ENCODE data around the gene CTSO.
"Not testable (repeated sequence)": the region's sequence is repeated elsewhere in the genome, so short reads cannot be mapped to it uniquely, and the experiment has no call there.

Gene CTSO

GRCh38 chr4:155954939-155955338 is 1.3 kb upstream of the CTSO start:
- no peak for DNase-seq (ENCODE audit: low read depth in 2 of 2)

GRCh38 chr4:155954118-155954685 is 536 bp upstream of the CTSO start:
- DNase-seq (ENCODE audit: low read depth in 2 of 2): no peak

- DNase-seq (ENCODE audit: low read depth in 2 of 2): no peak
These were observed 1.2 kb downstream of the CTSO start for GRCh38 chr4:155952501-155952901.

GRCh38 chr4:155950461-155950860 is 3.2 kb downstream of the CTSO start:
- no peak for DNase-seq (ENCODE audit: low read depth in 2 of 2)

- no peak for DNase-seq (ENCODE audit: low read depth in 2 of 2)
These were observed 5.1 kb downstream of the CTSO start for GRCh38 chr4:155948541-155948940.

GRCh38 chr4:155946486-155946885 is 7.2 kb downstream of the CTSO start:
- DNase-seq (ENCODE audit: low read depth in 2 of 2): no peak

GRCh38 chr4:155944516-155944915 is 9.2 kb downstream of the CTSO start:
- DNase-seq (ENCODE audit: low read depth in 2 of 2): no peak

- no peak for DNase-seq (ENCODE audit: low read depth in 2 of 2)
These were observed 9.9 kb downstream of the CTSO start for GRCh38 chr4:155943605-155944291.

GRCh38 chr4:155941820-155942219 is 11.8 kb downstream of the CTSO start:
- DNase-seq (ENCODE audit: low read depth in 2 of 2): no peak

GRCh38 chr4:155941085-155941790 is 12.4 kb downstream of the CTSO start:
- DNase-seq (ENCODE audit: low read depth in 2 of 2): no peak

- no peak for DNase-seq (ENCODE audit: low read depth in 2 of 2)
These were observed 18.2 kb downstream of the CTSO start for GRCh38 chr4:155935389-155935986.

GRCh38 chr4:155934634-155935033 is 19.0 kb downstream of the CTSO start:
- not testable (repeated sequence) for DNase-seq (ENCODE audit: low read depth in 2 of 2)

GRCh38 chr4:155931634-155932033 is 22.0 kb downstream of the CTSO start:
- no peak for DNase-seq (ENCODE audit: low read depth in 2 of 2)

GRCh38 chr4:155930330-155930729 is 23.3 kb downstream of the CTSO start:
- no peak for DNase-seq (ENCODE audit: low read depth in 2 of 2)

GRCh38 chr4:155929833-155930232 is 23.8 kb downstream of the CTSO start:
- no peak for DNase-seq (ENCODE audit: low read depth in 2 of 2)

GRCh38 chr4:155924637-155925036 is 29.0 kb downstream of the CTSO start:
- no peak for DNase-seq (ENCODE audit: low read depth in 2 of 2)

GRCh38 chr4:155921597-155921996 is 32.1 kb downstream of the CTSO start:
- no peak for DNase-seq (ENCODE audit: low read depth in 2 of 2)

- DNase-seq (ENCODE audit: low read depth in 2 of 2): no peak
These were observed 38.9 kb downstream of the CTSO start for GRCh38 chr4:155914782-155915181.

GRCh38 chr4:155911905-155912304 is 41.8 kb downstream of the CTSO start:
- no peak for DNase-seq (ENCODE audit: low read depth in 2 of 2)

- no peak for DNase-seq (ENCODE audit: low read depth in 2 of 2)
These were observed 43.9 kb downstream of the CTSO start for GRCh38 chr4:155909615-155910226.

- no peak for DNase-seq (ENCODE audit: low read depth in 2 of 2)
These were observed 45.2 kb downstream of the CTSO start for GRCh38 chr4:155908187-155909139.

Measured in stimulated activated CD8-positive, alpha-beta memory T cell treated with anti-CD3 and anti-CD28 coated beads, Interleukin-15, amount 100 ng/mL, for 4 hours (primary cell).